ENCODE results near the gene ZNF80.
A peak's percentile ranks its signal among the peaks of the same experiment; 100 is the strongest.
"Not testable (repeated sequence)": the region's sequence is repeated elsewhere in the genome, so short reads cannot be mapped to it uniquely, and the experiment has no call there.

Gene ZNF80

DNA sequence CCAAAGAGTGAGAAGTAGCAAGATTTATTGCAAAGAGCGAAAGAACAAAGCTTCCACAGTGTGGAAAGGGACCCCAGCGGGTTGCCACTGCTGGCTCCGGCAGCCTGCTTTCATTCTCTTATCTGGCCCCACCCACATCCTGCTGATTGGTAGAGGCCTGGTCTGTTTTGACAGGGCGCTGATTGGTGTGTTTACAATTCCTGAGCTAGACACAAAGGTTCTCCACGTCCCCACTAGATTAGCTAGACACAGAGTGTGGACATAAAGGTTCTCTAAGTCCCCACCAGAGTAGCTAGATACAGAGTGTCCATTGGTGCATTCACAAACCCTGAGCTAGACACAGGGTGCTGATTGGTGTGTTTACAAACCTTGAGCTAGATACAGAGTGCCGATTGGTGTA is at the start of gene ZNF80:
TSS of gene ZNF80 (minus strand) at position 101 of the 400 bp plus-strand sequence. CDS start 504 bp downstream, outside the sequence.
- H3K4me3 Mint-ChIP-seq = peak within 1 kb of the TSS; percentile 35
- not testable (repeated sequence) for H3K27ac Mint-ChIP-seq, H3K36me3 Mint-ChIP-seq, H3K27me3 Mint-ChIP-seq, DNase-seq
- peaks cover 41% of the 10 kb centered on the region for H3K4me1 Mint-ChIP-seq
- H3K9me3 Mint-ChIP-seq = peaks cover 10% of the 10 kb centered on the region
- CTCF ChIA-PET = interaction anchor here (1.2 kb wide), 1 partner anchor 53 kb away, joined by 3 read pairs; no protein-coding TSS in a partner anchor

GRCh38 chr3:114286266-114286665 is 48.9 kb upstream of the ZNF80 start:
- no peak overlapping the region for H3K27ac Mint-ChIP-seq
- no peaks in the 10 kb centered on the region for H3K27me3 Mint-ChIP-seq
- peaks cover 6% of the 10 kb centered on the region for H3K4me1 Mint-ChIP-seq
- H3K9me3 Mint-ChIP-seq = no peaks in the 10 kb centered on the region
- DNase-seq = no peak
- H3K4me3 Mint-ChIP-seq = no peak overlapping the region
- H3K36me3 Mint-ChIP-seq = no peaks in the 10 kb centered on the region
- CTCF ChIA-PET = interaction anchor here (1.1 to 1.2 kb wide), 2 partner anchors 21 to 132 kb away, joined by 3 to 4 read pairs; no protein-coding TSS in a partner anchor

DNA sequence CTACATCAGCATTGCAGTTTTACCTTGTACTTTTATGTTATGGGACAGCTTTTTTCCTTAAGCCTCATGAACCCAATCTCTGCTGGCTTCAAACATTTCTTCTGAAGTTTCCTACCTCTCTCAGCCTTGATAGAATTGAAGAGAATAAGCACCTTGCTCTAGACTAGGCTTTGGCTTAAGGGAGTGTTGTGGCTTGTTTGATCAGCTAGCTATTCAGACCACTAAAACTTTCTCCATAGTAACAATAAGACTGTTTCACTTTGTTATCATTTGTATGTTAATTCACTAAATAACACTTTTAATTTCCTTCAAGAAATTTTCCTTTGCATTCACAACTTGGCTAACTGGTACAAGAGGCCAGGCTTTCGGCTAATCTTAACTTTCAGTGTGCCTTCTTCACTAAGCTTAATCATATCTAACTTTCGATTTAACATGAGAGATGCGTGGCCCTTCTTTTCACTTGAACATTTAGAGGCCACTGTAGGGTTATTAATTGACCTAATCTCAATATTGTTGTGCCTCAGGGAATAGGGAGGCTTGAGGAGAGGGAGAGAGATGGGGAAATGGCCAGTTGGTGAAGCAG is 48.4 kb upstream of the ZNF80 start:
- Mint-ChIP-seq H3K4me3 (no peak overlapping the region), H3K27me3 (no peaks in the 10 kb centered on the region), H3K9me3 (no peaks in the 10 kb centered on the region), H3K27ac (no peak overlapping the region), H3K4me1 (peaks cover 4% of the 10 kb centered on the region), H3K36me3 (no peaks in the 10 kb centered on the region)
- no peak for DNase-seq
- CTCF ChIA-PET = interaction anchor here (1.1 to 1.5 kb wide), 3 partner anchors 22 to 133 kb away, joined by 3 to 4 read pairs (median 3); no protein-coding TSS in a partner anchor

DNA sequence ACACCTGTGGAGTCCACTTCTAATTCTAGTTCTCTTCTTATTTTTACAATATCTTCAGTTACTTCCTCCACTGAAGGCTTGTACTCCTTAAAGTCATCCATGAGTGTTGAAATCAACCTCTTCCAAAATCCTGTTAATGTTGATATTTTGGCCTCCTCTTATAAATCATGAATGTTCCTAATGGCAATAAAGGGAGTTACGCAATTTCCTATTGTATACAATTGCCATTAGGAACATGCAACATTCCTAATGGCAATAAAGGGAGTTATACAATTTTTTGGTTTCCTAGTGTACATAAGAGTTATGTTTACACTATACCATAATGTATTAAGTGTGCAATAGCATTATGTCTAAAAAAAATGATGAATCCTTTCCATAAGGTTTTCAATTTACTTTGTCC is 47.3 kb upstream of the ZNF80 start:
- H3K27me3 Mint-ChIP-seq = no peaks in the 10 kb centered on the region
- no peak overlapping the region for H3K4me3 Mint-ChIP-seq
- no peak for DNase-seq
- H3K4me1 Mint-ChIP-seq = peaks cover 4% of the 10 kb centered on the region
- no peak overlapping the region for H3K27ac Mint-ChIP-seq
- H3K9me3 Mint-ChIP-seq = no peaks in the 10 kb centered on the region
- no peaks in the 10 kb centered on the region for H3K36me3 Mint-ChIP-seq
- CTCF ChIA-PET = interaction anchor here (1.5 kb wide), 1 partner anchor 132 kb away, joined by 3 read pairs; no protein-coding TSS in a partner anchor

- H3K36me3 Mint-ChIP-seq, DNase-seq, H3K27me3 Mint-ChIP-seq, H3K4me3 Mint-ChIP-seq, CTCF ChIA-PET, H3K27ac Mint-ChIP-seq, H3K9me3 Mint-ChIP-seq, H3K4me1 Mint-ChIP-seq: not testable (repeated sequence)
Observed at GRCh38 chr3:114276856-114277255, 39.5 kb upstream of the ZNF80 start.

DNA sequence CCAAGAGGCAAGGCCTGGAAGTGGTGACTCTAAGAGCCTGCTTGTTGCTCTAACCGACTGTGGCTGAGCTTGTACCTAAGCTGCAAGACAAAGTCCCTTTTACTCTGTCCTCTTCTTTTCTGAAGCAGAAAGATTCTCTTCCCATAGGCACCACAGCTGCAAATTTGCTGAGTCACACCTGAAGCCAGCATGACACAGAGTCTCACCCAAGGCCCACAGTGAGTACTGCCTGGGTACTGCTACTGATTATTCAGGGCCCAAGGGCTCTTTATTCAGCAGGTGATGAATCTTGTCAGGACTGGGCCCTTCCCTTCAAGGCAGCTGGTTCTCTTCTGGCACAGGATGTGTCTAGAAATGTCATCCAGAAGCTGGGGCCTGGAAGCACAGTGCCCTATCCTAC is 37.6 kb upstream of the ZNF80 start:
- no peaks in the 10 kb centered on the region for H3K27me3 Mint-ChIP-seq
- no peak overlapping the region for H3K4me3 Mint-ChIP-seq
- no peaks in the 10 kb centered on the region for H3K36me3 Mint-ChIP-seq
- no peak overlapping the region for H3K27ac Mint-ChIP-seq
- CTCF ChIA-PET = no interaction called here
- H3K9me3 Mint-ChIP-seq = peaks cover 16% of the 10 kb centered on the region
- H3K4me1 Mint-ChIP-seq = peaks cover 2% of the 10 kb centered on the region
- DNase-seq = no peak

DNA sequence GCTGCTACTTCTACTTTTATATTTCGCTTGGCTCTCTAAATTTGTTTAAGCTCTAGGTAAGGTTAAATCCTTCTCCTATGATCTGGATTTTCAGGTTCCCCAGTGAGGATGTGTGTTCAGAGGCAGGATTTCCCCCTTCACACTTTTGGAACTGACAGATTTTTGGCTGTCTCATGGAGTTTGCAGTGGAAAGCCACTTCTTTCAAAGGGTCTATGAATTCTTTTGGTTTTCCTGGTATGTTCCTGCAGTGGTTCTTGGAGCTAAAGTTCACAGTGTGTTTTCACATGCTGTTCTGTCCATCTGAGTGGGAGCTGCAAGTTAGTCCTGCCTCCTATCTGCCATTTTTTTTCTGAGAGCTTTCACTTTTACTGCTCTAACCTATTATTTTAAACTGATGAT is 34.9 kb upstream of the ZNF80 start:
- Mint-ChIP-seq H3K27me3 (no peaks in the 10 kb centered on the region), H3K27ac (no peak overlapping the region), H3K36me3 (no peaks in the 10 kb centered on the region), H3K4me3 (no peak overlapping the region), H3K9me3 (peaks cover 25% of the 10 kb centered on the region), H3K4me1 (peaks cover 2% of the 10 kb centered on the region)
- CTCF ChIA-PET = interaction anchor here (2.3 kb wide), 1 partner anchor 18 kb away, joined by 9 read pairs; no protein-coding TSS in a partner anchor
- DNase-seq = no peak

DNA sequence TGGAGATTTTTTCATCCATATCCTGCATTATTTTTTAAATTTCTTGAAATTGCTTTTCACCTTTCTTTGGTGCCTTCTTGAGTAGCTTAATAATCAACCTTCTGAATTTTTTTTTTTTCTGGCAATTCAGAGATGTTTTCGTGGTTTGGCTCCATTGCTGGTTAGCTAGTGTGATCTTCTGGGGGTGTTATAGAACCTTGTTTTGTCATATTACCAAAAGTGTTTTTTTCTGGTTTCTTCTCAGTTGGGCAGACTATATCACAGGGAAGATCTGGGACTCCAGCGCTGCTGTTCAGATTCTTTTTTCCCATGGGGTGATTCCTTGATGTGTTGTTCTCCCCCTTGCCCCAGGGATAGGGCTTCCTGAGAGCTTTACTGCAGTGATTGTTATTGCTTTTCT is 32.6 kb upstream of the ZNF80 start:
- Mint-ChIP-seq H3K27me3 (no peaks in the 10 kb centered on the region), H3K36me3 (no peaks in the 10 kb centered on the region), H3K27ac (no peak overlapping the region), H3K9me3 (peaks cover 22% of the 10 kb centered on the region), H3K4me1 (peaks cover 2% of the 10 kb centered on the region), H3K4me3 (no peak overlapping the region)
- CTCF ChIA-PET = no interaction called here
- no peak for DNase-seq

GRCh38 chr3:114260152-114260551 is 22.8 kb upstream of the ZNF80 start:
- DNase-seq = no peak
- Mint-ChIP-seq H3K4me3 (no peak overlapping the region), H3K9me3 (peaks cover 2% of the 10 kb centered on the region), H3K4me1 (no peaks in the 10 kb centered on the region), H3K27me3 (no peaks in the 10 kb centered on the region), H3K27ac (no peak overlapping the region), H3K36me3 (no peaks in the 10 kb centered on the region)
- CTCF ChIA-PET = no interaction called here

GRCh38 chr3:114259566-114259965 is 22.2 kb upstream of the ZNF80 start:
- peaks cover 2% of the 10 kb centered on the region for H3K9me3 Mint-ChIP-seq
- H3K36me3 Mint-ChIP-seq = no peaks in the 10 kb centered on the region

GRCh38 chr3:114253505-114253904 is 16.1 kb upstream of the ZNF80 start:
- H3K4me1 Mint-ChIP-seq = no peaks in the 10 kb centered on the region
- no peak overlapping the region for H3K4me3 Mint-ChIP-seq
- H3K36me3 Mint-ChIP-seq = no peaks in the 10 kb centered on the region
- H3K27me3 Mint-ChIP-seq = no peaks in the 10 kb centered on the region
- CTCF ChIA-PET = no interaction called here
- H3K9me3 Mint-ChIP-seq = peaks cover 4% of the 10 kb centered on the region
- DNase-seq = no peak
- H3K27ac Mint-ChIP-seq = no peak overlapping the region

More at GRCh38 chr3:114259566-114259965, 22.2 kb upstream of the ZNF80 start:
- Mint-ChIP-seq H3K27me3 (no peaks in the 10 kb centered on the region), H3K4me1 (no peaks in the 10 kb centered on the region), H3K4me3 (no peak overlapping the region), H3K27ac (no peak overlapping the region)
- DNase-seq = no peak
- CTCF ChIA-PET = no interaction called here

- Mint-ChIP-seq H3K36me3 (no peaks in the 10 kb centered on the region), H3K27me3 (no peaks in the 10 kb centered on the region), H3K4me1 (no peaks in the 10 kb centered on the region), H3K9me3 (peaks cover 4% of the 10 kb centered on the region), H3K4me3 (no peak overlapping the region), H3K27ac (no peak overlapping the region)
- CTCF ChIA-PET = no interaction called here
- no peak for DNase-seq
Observed at GRCh38 chr3:114252954-114253353, 15.6 kb upstream of the ZNF80 start.

GRCh38 chr3:114242947-114243346 is 5.6 kb upstream of the ZNF80 start:
- Mint-ChIP-seq H3K4me1 (peaks cover 12% of the 10 kb centered on the region), H3K27me3 (peaks cover 7% of the 10 kb centered on the region), H3K27ac (peak overlapping the region; percentile 39), H3K9me3 (peaks cover 11% of the 10 kb centered on the region), H3K36me3 (no peaks in the 10 kb centered on the region), H3K4me3 (no peak overlapping the region)
- DNase-seq = no peak
- CTCF ChIA-PET = interaction anchor here (1.3 kb wide), 1 partner anchor 48 kb away, joined by 3 read pairs; no protein-coding TSS in a partner anchor

DNA sequence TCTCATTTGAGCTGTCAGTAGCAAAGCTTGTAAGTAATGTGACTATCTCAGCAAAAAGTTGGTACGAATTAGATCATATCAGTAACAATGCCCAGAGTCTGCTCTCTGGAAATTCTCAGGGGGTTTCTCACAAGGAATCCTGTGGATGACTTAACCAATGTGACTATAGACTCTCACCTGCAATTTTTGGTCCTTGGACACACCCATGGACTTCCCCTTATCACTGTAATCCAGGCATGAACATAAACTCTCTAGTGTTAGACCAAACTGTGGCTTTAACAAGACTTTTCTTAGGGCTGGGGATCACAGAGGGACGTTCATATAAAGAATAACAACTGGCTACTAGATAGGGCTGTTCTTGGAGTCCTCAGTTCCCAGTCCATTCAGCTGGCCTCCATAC is 3.9 kb upstream of the ZNF80 start:
- H3K4me3 Mint-ChIP-seq = no peak overlapping the region
- H3K27me3 Mint-ChIP-seq = no peaks in the 10 kb centered on the region
- H3K36me3 Mint-ChIP-seq = peaks cover 6% of the 10 kb centered on the region
- no peak overlapping the region for H3K27ac Mint-ChIP-seq
- CTCF ChIA-PET = no interaction called here
- peaks cover 18% of the 10 kb centered on the region for H3K9me3 Mint-ChIP-seq
- H3K4me1 Mint-ChIP-seq = peaks cover 21% of the 10 kb centered on the region
- no peak for DNase-seq

DNA sequence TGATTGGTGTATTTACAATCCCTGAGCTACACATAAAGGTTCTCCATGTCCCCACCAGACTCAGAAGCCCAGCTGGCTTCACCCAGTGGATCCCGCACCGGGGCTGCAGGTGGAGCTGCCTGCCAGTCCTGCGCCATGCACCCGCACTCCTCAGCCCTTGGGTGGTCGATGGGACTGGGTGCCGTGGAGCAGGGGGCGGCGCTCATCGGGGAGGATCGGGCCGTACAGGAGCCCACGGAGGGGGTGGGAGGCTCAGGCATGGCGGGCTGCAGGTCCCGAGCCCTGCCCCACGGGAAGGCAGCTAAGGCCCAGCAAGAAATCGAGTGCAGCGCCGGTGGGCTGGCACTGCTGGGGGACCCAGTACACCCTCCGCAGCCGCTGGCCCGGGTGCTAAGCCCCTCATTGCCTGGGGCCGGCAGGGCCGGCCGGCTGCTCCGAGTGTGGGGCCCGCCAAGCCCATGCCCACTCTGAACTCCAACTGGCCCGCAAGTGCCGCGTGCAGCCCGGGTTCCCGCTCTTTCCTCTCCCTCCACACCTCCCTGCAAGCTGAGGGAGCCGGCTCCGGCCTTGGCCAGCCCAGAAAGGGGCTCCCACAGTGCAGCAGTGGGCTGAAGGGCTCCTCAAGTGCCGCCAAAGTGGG is 888 bp upstream of the ZNF80 start:
- DNase-seq, H3K27me3 Mint-ChIP-seq, H3K4me3 Mint-ChIP-seq, H3K27ac Mint-ChIP-seq, H3K36me3 Mint-ChIP-seq: not testable (repeated sequence)
- CTCF ChIA-PET = interaction anchor here (1.2 kb wide), 1 partner anchor 53 kb away, joined by 3 read pairs; no protein-coding TSS in a partner anchor
- Mint-ChIP-seq H3K9me3 (peaks cover 10% of the 10 kb centered on the region), H3K4me1 (peaks cover 42% of the 10 kb centered on the region)
